A549 (cell line): ENCODE measurements around the gene STXBP4. TPM values are rescaled to one million over a fixed set of nuclear protein-coding genes. Genes with fewer than 3 reads are reported as not detected.

Experiments used
- ATAC-seq, 2 experiments: fragments of 200-7000 bp in 1 of 2; fragments of >200 bp in 1 of 2; cut with Nextera tagmentation in 1 of 2; cut with Tn5 transposase in 1 of 2; 3 replicates each; pipeline versions ENCODE4 v1.8.0 to v1.9.1; 2018 to 2020; ENCODE audit warnings: mild to moderate bottlenecking in 1 of 2, moderate library complexity in 1 of 2
- CTCF ChIA-PET: fragments of 300-600 bp; sonication (Branson Sonifier 250); formaldehyde crosslinking; extraction: SDS; loops from one replicate; lab custom pipeline; 2021; ENCODE audit warnings: antibody characterized with exemption, inconsistent platforms; lab: Yijun Ruan, JAX
- POLR2A ChIA-PET: fragments of 350-600 bp; formaldehyde crosslinking; extraction: SDS; loops from one replicate; lab custom pipeline; 2021; ENCODE audit warnings: antibody characterized with exemption, inconsistent platforms; lab: Yijun Ruan, JAX
- DNase-seq, 2 experiments: peaks; one replicate each; pipeline versions ENCODE4 v3.0.0 to v3.0.0-alpha.2; 2011 to 2016; ENCODE audit warnings: low read depth in 1 of 2, low spot score in 1 of 2
- FAIRE-seq: peaks from 2 replicates; lab custom pipeline; 2011; peaks lifted over from hg19 to GRCh38; lab: Jason Lieb, UNC
- H3K27ac ChIP-seq, 2 experiments: fragments of >200 bp; sonication (Bioruptor Twin); formaldehyde crosslinking; 3 replicates each; pipeline ENCODE4 v1.5.1; 2016 to 2017
- H3K4me1 ChIP-seq: fragments of >200 bp; sonication (Bioruptor Twin); formaldehyde crosslinking; 3 replicates; pipeline ENCODE4 v1.6.1; 2016
- H3K4me2 ChIP-seq: fragments of >200 bp; sonication (Bioruptor Twin); formaldehyde crosslinking; 3 replicates; pipeline ENCODE4 v1.6.1; 2016
- H3K4me3 ChIP-seq: fragments of >200 bp; sonication (Bioruptor Twin); formaldehyde crosslinking; 3 replicates; pipeline ENCODE4 v1.5.1; 2016
- H3K9me3 ChIP-seq: fragments of >200 bp; sonication (Bioruptor Twin); formaldehyde crosslinking; 3 replicates; pipeline ENCODE4 v1.6.1; 2016
- ATOH8 ChIP-seq: fragments of 250-450 bp; sonication (Bioruptor Pico); IDR thresholded peaks from 2 replicates; pipeline ENCODE4 v1.5.0; 2020; ENCODE audit warnings: low read depth, mild to moderate bottlenecking, moderate library complexity
- CBX8 ChIP-seq: fragments of 200-600 bp; sonication (generic); IDR thresholded peaks from 2 replicates; pipeline ENCODE4 v1.6.1; 2016
- CEBPB ChIP-seq, 2 experiments: fragments of >200 bp in 1 of 2; sonication (Bioruptor Twin) in 1 of 2; formaldehyde crosslinking in 1 of 2; IDR thresholded peaks; 2 replicates each; pipeline ENCODE4 v1.6.1; 2012 to 2016
- CHD2 ChIP-seq: fragments of 150-350 bp; IDR thresholded peaks from 2 replicates; pipeline ENCODE4 v1.6.1; 2014; ENCODE audit warnings: low read length; ENCODE audit not compliant: partially characterized antibody
- HOXB13 ChIP-seq: fragments of 250-450 bp; sonication (Bioruptor Pico); IDR thresholded peaks from 2 replicates; pipeline ENCODE4 v1.5.0; 2020; ENCODE audit warnings: low read depth, mild to moderate bottlenecking, moderate library complexity
- MYC ChIP-seq: IDR thresholded peaks from 2 replicates; pipeline ENCODE4 v1.6.1; 2012; ENCODE audit warnings: mild to moderate bottlenecking, inconsistent platforms, low read length, improper control_type of control experiment, borderline replicate concordance
- NFE2L2 ChIP-seq: fragments of 150-350 bp; conservative IDR thresholded peaks from 2 replicates; pipeline ENCODE4 v1.6.1; 2014; ENCODE audit warnings: low read length
- PBX3 ChIP-seq: IDR thresholded peaks from 2 replicates; pipeline ENCODE4 v1.6.1; 2012
- REST ChIP-seq: fragments of 200-600 bp; sonication (generic); IDR thresholded peaks from 2 replicates; pipeline ENCODE4 v1.6.1; 2016; ENCODE audit warnings: antibody characterized with exemption, mild to moderate bottlenecking, moderate library complexity
- RFX5 ChIP-seq: fragments of 450-650 bp; IDR thresholded peaks from 2 replicates; pipeline ENCODE4 v1.7.1; 2014; ENCODE audit warnings: antibody characterized with exemption, mild to moderate bottlenecking, moderate library complexity
- RNF2 ChIP-seq: fragments of 200-600 bp; sonication (generic); IDR thresholded peaks from 2 replicates; pipeline ENCODE4 v1.6.1; 2016; ENCODE audit warnings: low read depth, mild to moderate bottlenecking, antibody characterized with exemption, moderate library complexity, borderline replicate concordance
- TFCP2L1 ChIP-seq: fragments of 250-450 bp; sonication (Bioruptor Pico); IDR thresholded peaks from 2 replicates; pipeline ENCODE4 v1.5.0; 2021; ENCODE audit warnings: mild to moderate bottlenecking
- WGBS: methylation state at CpG from one replicate; pipeline ENCODE4 v1.1.6; 2017; ENCODE audit errors: missing lambda C conversion rate; 5-methylcytosine and 5-hydroxymethylcytosine counted together
- polyA plus RNA-seq, 4 experiments: library from polyadenylated mRNA; depleted of rRNA in 3 of 4; stranded (reverse); fragments of >200 nt; fragmentation: RNase III in 1 of 4; extraction: RNeasy Plus Mini Kit Qiagen cat#74134 plus additional on column Dnase treatment in 1 of 4; gene quantifications; 2 replicates in 3 of 4; 3 replicates in 1 of 4; pipeline ENCODE4 v1.2.3, GENCODE V29; 2011 to 2017
- TF ChIP-seq, protein P1 (sequence below): fragments of >200 bp; sonication (Bioruptor Twin); formaldehyde crosslinking; IDR thresholded peaks from 3 replicates; pipeline ENCODE4 v1.5.1; 2016
- TF ChIP-seq, protein P2 (sequence below): fragments of >200 bp; sonication (Bioruptor Twin); formaldehyde crosslinking; IDR thresholded peaks from 3 replicates; pipeline ENCODE4 v1.6.1; 2016

Gene STXBP4
- polyA plus RNA-seq, 2 of the 4 experiments (the other 2 are of a cell fraction), result 9.0 to 16.0 TPM

- H3K4me3 ChIP-seq, result no peak overlapping the region
- no peaks in the 10 kb centered on the region for H3K9me3 ChIP-seq
- FAIRE-seq, result no peak
- TF ChIP-seq, protein P1, sequence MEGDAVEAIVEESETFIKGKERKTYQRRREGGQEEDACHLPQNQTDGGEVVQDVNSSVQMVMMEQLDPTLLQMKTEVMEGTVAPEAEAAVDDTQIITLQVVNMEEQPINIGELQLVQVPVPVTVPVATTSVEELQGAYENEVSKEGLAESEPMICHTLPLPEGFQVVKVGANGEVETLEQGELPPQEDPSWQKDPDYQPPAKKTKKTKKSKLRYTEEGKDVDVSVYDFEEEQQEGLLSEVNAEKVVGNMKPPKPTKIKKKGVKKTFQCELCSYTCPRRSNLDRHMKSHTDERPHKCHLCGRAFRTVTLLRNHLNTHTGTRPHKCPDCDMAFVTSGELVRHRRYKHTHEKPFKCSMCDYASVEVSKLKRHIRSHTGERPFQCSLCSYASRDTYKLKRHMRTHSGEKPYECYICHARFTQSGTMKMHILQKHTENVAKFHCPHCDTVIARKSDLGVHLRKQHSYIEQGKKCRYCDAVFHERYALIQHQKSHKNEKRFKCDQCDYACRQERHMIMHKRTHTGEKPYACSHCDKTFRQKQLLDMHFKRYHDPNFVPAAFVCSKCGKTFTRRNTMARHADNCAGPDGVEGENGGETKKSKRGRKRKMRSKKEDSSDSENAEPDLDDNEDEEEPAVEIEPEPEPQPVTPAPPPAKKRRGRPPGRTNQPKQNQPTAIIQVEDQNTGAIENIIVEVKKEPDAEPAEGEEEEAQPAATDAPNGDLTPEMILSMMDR, result no peak
- TF ChIP-seq REST (no peak), RNF2 (no peak), PBX3 (no peak), NFE2L2 (no peak)
- H3K4me2 ChIP-seq, result no peak overlapping the region
- H3K27ac ChIP-seq, result 0 out of 6 replicates have a peak overlapping the region, but pooled peaks of 1 of the 2 experiments have one; percentile 4
- CTCF ChIA-PET, result interaction anchor here (1.1 to 2.5 kb wide), 4 partner anchors 10 to 534 kb away, joined by 3 to 8 read pairs (median 4); no protein-coding TSS in a partner anchor
- H3K4me1 ChIP-seq, result peaks cover 15% of the 10 kb centered on the region
- DNase-seq, result no peak
- POLR2A ChIA-PET, result no interaction called here
- ATAC-seq, result no peak
Measured at GRCh38 chr17:54979657-54980056, 11.1 kb downstream of the STXBP4 start.

- CTCF ChIA-PET, result interaction anchor here (1.1 to 2.5 kb wide), 3 partner anchors 13 to 534 kb away, joined by 3 to 8 read pairs (median 5); no protein-coding TSS in a partner anchor
- no peak for DNase-seq
- Histone ChIP-seq H3K9me3 (no peaks in the 10 kb centered on the region), H3K27ac (no peak overlapping the region), H3K4me2 (no peak overlapping the region), H3K4me1 (peaks cover 15% of the 10 kb centered on the region), H3K4me3 (no peak overlapping the region)
- FAIRE-seq, result no peak
- WGBS, result 85% methylated on average over 3 of the region's 3 CpGs
- POLR2A ChIA-PET, result no interaction called here
- ATAC-seq, result no peak
- TF ChIP-seq, protein P2, sequence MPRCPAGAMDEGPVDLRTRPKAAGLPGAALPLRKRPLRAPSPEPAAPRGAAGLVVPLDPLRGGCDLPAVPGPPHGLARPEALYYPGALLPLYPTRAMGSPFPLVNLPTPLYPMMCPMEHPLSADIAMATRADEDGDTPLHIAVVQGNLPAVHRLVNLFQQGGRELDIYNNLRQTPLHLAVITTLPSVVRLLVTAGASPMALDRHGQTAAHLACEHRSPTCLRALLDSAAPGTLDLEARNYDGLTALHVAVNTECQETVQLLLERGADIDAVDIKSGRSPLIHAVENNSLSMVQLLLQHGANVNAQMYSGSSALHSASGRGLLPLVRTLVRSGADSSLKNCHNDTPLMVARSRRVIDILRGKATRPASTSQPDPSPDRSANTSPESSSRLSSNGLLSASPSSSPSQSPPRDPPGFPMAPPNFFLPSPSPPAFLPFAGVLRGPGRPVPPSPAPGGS, result no peak
- TF ChIP-seq PBX3, result no peak
- no peak for TF ChIP-seq CEBPB (IDR thresholded peaks at IDR 0.05)
- TF ChIP-seq CHD2, result no peak
- no peak for TF ChIP-seq MYC
- no peak for TF ChIP-seq REST
- no peak for TF ChIP-seq HOXB13
- TF ChIP-seq RFX5, result no peak
- no peak for TF ChIP-seq CBX8
- TF ChIP-seq TFCP2L1, result no peak
- no peak for TF ChIP-seq NFE2L2
- no peak for TF ChIP-seq ATOH8 (CRISPR knock-in tag)
Measured at GRCh38 chr17:54980375-54980774, 11.8 kb downstream of the STXBP4 start.
